Glutamatergic neuron (in vitro differentiated cells): ENCODE data around the gene MLYCD. TPM values are rescaled to one million over a fixed set of nuclear protein-coding genes. Genes with fewer than 3 reads are reported as not detected.

Source experiments
- DNase-seq: peaks from one replicate; pipeline ENCODE4 v3.0.0; 2022
- H3K27ac Mint-ChIP-seq: one replicate; pipeline ENCODE4 v1.8.0; 2020; ENCODE audit warnings: mild to moderate bottlenecking, mixed read lengths, inconsistent platforms; ENCODE audit not compliant: unreplicated experiment
- H3K27me3 Mint-ChIP-seq: one replicate; pipeline ENCODE4 v1.8.0; 2020; ENCODE audit warnings: mild to moderate bottlenecking, moderate library complexity, mixed read lengths, inconsistent platforms; ENCODE audit not compliant: unreplicated experiment
- H3K36me3 Mint-ChIP-seq: one replicate; pipeline ENCODE4 v1.8.0; 2020; ENCODE audit warnings: mild to moderate bottlenecking, mixed read lengths, inconsistent platforms; ENCODE audit not compliant: unreplicated experiment
- H3K4me1 Mint-ChIP-seq: one replicate; pipeline ENCODE4 v1.8.0; 2020; ENCODE audit warnings: mild to moderate bottlenecking, low read depth, mixed read lengths, inconsistent platforms; ENCODE audit not compliant: unreplicated experiment
- H3K4me3 Mint-ChIP-seq: one replicate; pipeline ENCODE4 v1.8.0; 2020; ENCODE audit warnings: mild to moderate bottlenecking, mixed read lengths, inconsistent platforms; ENCODE audit not compliant: unreplicated experiment
- H3K9me3 Mint-ChIP-seq: one replicate; pipeline ENCODE4 v1.8.0; 2020; ENCODE audit warnings: mild to moderate bottlenecking, moderate library complexity, mixed read lengths, inconsistent platforms; ENCODE audit not compliant: unreplicated experiment
- CTCF ChIP-seq: fragments of 200-600 bp; sonication (generic); IDR thresholded peaks from one replicate; pipeline ENCODE4 v1.5.0; 2021; ENCODE audit not compliant: partially characterized antibody, unreplicated experiment
- total RNA-seq: library from RNA; stranded (reverse); fragmentation: NEBNext Ultra II Directional; extraction: Animal tissue kit (Norgen Biotek cat#: 25700); gene quantifications from one replicate; pipeline ENCODE4 v1.2.1, GENCODE V29; 2021; ENCODE audit not compliant: unreplicated experiment

The MLYCD gene
- total RNA-seq, 1 donor from 2014 or later = 9.5 TPM

- Mint-ChIP-seq H3K27me3 (peaks cover 15% of the 10 kb centered on the region), H3K4me1 (peaks cover 9% of the 10 kb centered on the region), H3K27ac (no peak overlapping the region), H3K9me3 (peaks cover 13% of the 10 kb centered on the region), H3K4me3 (peak overlapping the region; percentile 85), H3K36me3 (no peaks in the 10 kb centered on the region)
- DNase-seq = no peak
- TF ChIP-seq CTCF = no peak
Measured at GRCh38 chr16:83969771-83970429, 71.0 kb downstream of the MLYCD start.

DNA sequence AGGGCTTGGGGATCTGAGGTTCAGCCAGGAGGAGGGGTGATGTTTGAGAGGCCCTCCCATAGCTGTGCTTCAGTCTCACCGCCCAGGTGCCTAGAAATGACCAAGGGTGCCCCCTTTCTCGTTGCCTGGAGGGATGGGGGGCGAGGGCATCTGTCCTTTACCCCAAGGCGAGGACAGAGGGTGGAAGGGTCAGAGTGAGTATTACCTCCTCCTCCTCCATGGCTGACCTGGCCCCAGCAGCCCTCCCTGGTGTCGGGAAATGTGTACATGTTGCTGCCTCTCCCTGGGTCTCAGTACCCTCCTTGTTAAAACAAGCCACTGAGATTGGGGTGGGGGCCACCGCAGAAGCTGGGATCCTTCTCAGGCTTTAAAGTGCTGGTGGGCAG is 71.5 kb downstream of the MLYCD start:
- Mint-ChIP-seq H3K27me3 (peaks cover 17% of the 10 kb centered on the region), H3K4me1 (peaks cover 13% of the 10 kb centered on the region), H3K4me3 (no peak overlapping the region), H3K36me3 (no peaks in the 10 kb centered on the region), H3K9me3 (peaks cover 14% of the 10 kb centered on the region), H3K27ac (no peak overlapping the region)
- DNase-seq = no peak
- TF ChIP-seq CTCF = no peak

DNA sequence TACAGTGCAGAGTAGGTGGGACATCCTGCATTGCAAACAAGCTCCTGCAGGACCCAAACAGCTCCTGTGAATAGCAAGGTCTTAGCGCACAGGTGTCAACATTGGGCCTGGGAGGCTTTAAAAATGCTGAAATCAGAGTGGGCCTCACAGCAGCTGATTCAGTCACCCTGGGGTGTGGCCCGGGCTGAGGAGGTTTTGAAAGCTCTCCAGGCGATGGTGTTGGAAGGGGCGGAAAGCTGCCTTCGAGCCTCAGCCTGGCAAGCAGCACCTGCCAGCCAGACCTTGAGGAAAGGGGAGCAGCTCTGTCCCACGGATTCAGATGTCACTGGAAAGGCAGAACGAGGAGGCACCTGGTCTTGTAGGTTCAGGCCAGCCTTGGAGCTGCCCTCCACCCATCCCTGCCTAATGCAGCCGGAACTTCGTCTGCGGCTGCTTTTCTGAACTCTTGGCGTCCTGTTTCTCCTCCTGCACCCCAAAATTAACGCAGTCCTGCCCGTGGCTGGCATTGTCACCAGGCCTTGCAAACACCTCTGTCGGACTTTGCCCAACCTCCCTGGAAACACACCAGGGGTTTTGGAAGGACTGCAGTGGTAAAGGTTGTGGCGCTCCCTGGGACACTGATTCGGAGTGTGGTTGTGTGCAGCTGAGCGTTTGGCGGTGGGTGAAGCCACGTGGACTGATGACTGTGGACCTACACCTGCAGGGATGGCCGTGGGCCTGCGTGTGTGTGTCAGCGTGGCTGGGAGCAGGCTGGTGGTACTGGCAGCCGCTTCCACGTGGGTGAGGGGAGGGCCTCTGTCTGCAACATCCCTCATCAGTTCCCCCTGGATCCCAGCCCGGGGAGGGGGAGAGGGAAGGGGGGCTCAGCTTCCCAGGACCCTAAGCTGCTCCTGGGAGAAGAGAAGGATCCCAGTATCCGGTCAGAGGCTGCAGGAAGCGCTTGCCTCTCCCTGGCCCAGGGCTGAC is 72.5 kb downstream of the MLYCD start:
- TF ChIP-seq CTCF = no peak
- peaks cover 14% of the 10 kb centered on the region for H3K9me3 Mint-ChIP-seq
- no peaks in the 10 kb centered on the region for H3K36me3 Mint-ChIP-seq
- H3K27ac Mint-ChIP-seq = no peak overlapping the region
- no peak overlapping the region for H3K4me3 Mint-ChIP-seq
- no peak for DNase-seq
- peaks cover 20% of the 10 kb centered on the region for H3K27me3 Mint-ChIP-seq
- H3K4me1 Mint-ChIP-seq = peaks cover 13% of the 10 kb centered on the region

GRCh38 chr16:83972256-83973008 is 73.5 kb downstream of the MLYCD start:
- TF ChIP-seq CTCF = no peak
- H3K4me1 Mint-ChIP-seq = peaks cover 13% of the 10 kb centered on the region
- no peak for DNase-seq
- no peaks in the 10 kb centered on the region for H3K36me3 Mint-ChIP-seq
- H3K27me3 Mint-ChIP-seq = peaks cover 20% of the 10 kb centered on the region
- no peak overlapping the region for H3K4me3 Mint-ChIP-seq
- H3K9me3 Mint-ChIP-seq = peaks cover 14% of the 10 kb centered on the region
- H3K27ac Mint-ChIP-seq = no peak overlapping the region
